Caki2 (cell line): ENCODE results near the gene RAPGEF5. TPM values are rescaled to one million over a fixed set of nuclear protein-coding genes. Genes with fewer than 3 reads are reported as not detected.

Source experiments
- total RNA-seq: library from RNA; depleted of rRNA; stranded (reverse); fragments of >200 nt; shearing (Covaris generic); gene quantifications from 2 replicates; pipeline ENCODE4 v1.2.3, GENCODE V29; 2014; ENCODE audit warnings: low replicate concordance; rRNA removed

The RAPGEF5 gene
- total RNA-seq, 1 experiment from 2014 or later: 10.2 TPM

Other genes with a start within 250 kb of the RAPGEF5 start
- gene STEAP1B, start 143.0 kb upstream of the RAPGEF5 start, total RNA-seq: not detected in 2 replicates